Caco-2 (cell line): ENCODE data around the gene DET1. TPM values are rescaled to one million over a fixed set of nuclear protein-coding genes. Genes with fewer than 3 reads are reported as not detected.

Experiments
- BruUV-seq: library from RNA; stranded (reverse); fragments of 400-500 nt; replicated peaks from 2 replicates; lab custom pipeline; 2021; lab: Mats Ljungman, UMichigan
- CTCF ChIA-PET: fragments of 300-600 bp; sonication (Branson Sonifier 250); formaldehyde crosslinking; loops from one replicate; lab custom pipeline; 2022; ENCODE audit warnings: antibody characterized with exemption; lab: Charles Lee
- POLR2A ChIA-PET: fragments of 300-600 bp; sonication (Branson Sonifier 250); formaldehyde crosslinking; loops from one replicate; lab custom pipeline; 2022; ENCODE audit warnings: antibody characterized with exemption; lab: Charles Lee
- DNase-seq, 2 experiments: peaks; one replicate each; pipeline versions ENCODE4 v3.0.0 to v3.0.0-alpha.2; 2020 to 2022
- H3K27me3 ChIP-seq: replicated peaks from 2 replicates; pipeline ENCODE4 v1.6.0; 2011; ENCODE audit warnings: low read length; ENCODE audit not compliant: control insufficient read depth, insufficient read depth
- H3K36me3 ChIP-seq: 2 replicates; pipeline ENCODE4 v1.5.1; 2011; ENCODE audit warnings: low read length; ENCODE audit not compliant: control insufficient read depth, insufficient read depth
- H3K4me1 ChIP-seq: fragments of 250-450 bp; sonication (Bioruptor Pico); 2 replicates; pipeline ENCODE4 v1.5.1; 2020; ENCODE audit warnings: mild to moderate bottlenecking
- H3K4me3 ChIP-seq: 2 replicates; pipeline ENCODE4 v1.5.1; 2011; ENCODE audit warnings: low read depth, mild to moderate bottlenecking, control low read depth, low read length
- H3K9me3 ChIP-seq: fragments of 250-450 bp; sonication (Bioruptor Pico); 2 replicates; pipeline ENCODE4 v1.5.1; 2020; ENCODE audit warnings: mild to moderate bottlenecking, moderate library complexity
- H3K27ac Mint-ChIP-seq: one replicate; pipeline ENCODE4 v1.8.0; 2022; ENCODE audit warnings: mixed read lengths; ENCODE audit not compliant: unreplicated experiment
- H3K27me3 Mint-ChIP-seq: one replicate; pipeline ENCODE4 v1.8.0; 2022; ENCODE audit warnings: mixed read lengths; ENCODE audit not compliant: insufficient read depth, unreplicated experiment
- H3K36me3 Mint-ChIP-seq: one replicate; pipeline ENCODE4 v1.8.0; 2022; ENCODE audit warnings: mild to moderate bottlenecking, mixed read lengths; ENCODE audit not compliant: insufficient read depth, unreplicated experiment
- H3K4me1 Mint-ChIP-seq: one replicate; pipeline ENCODE4 v1.8.0; 2022; ENCODE audit warnings: low read depth, mixed read lengths; ENCODE audit not compliant: unreplicated experiment
- H3K4me3 Mint-ChIP-seq: one replicate; pipeline ENCODE4 v1.8.0; 2022; ENCODE audit warnings: mild to moderate bottlenecking, moderate library complexity, mixed read lengths; ENCODE audit not compliant: unreplicated experiment
- H3K9me3 Mint-ChIP-seq: one replicate; pipeline ENCODE4 v1.8.0; 2022; ENCODE audit warnings: mixed read lengths; ENCODE audit not compliant: unreplicated experiment
- CTCF ChIP-seq, 2 experiments: fragments of 200-600 bp in 1 of 2; IDR thresholded peaks; 1 replicate in 1 of 2; 2 replicates in 1 of 2; pipeline versions ENCODE4 v1.5.1 to v1.8.0; 2011 to 2022; ENCODE audit warnings: antibody characterized with exemption in 1 of 2, control low read depth in 1 of 2, inconsistent platforms in 1 of 2, low read depth in 1 of 2, low read length in 1 of 2, mild to moderate bottlenecking in 1 of 2, moderate library complexity in 1 of 2; ENCODE audit not compliant: insufficient read depth in 1 of 2, severe bottlenecking in 1 of 2, unreplicated experiment in 1 of 2
- intact Hi-C: fragments of 100-400 bp; cut with micrococcal nuclease; formaldehyde crosslinking; loops from one replicate; pipeline ENCODE4 v1.10.0; 2022; ENCODE audit not compliant: unreplicated experiment
- total RNA-seq: library from RNA; stranded (reverse); gene quantifications from 2 replicates; pipeline ENCODE4 v1.2.3, GENCODE V29; 2022

Gene DET1
- total RNA-seq, 1 experiment from 2014 or later = 2.0 TPM

DNA sequence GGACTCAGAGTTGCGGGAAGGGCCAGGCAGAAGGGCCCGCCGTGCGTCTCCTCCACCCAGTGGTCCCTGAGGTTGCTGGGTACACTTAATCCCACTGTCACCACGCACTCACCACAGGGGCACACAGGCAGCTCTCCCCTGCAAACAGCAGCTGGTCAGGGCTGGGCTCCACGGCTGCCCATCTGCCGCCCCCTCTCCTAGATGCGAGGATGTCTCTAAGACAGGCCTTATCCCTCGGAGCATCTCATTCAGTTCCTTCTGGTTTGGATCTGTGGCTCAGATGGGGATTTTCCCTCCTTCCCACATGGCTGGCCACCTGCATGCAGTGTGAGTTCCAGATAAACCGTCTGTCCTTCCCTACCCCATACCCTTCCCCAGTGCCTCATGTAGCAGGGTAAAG lies 52.6 kb downstream of the DET1 start:
- intact Hi-C loops = no loop called here
- Histone ChIP-seq H3K36me3 (no peaks in the 10 kb centered on the region), H3K9me3 (no peaks in the 10 kb centered on the region), H3K4me3 (no peak overlapping the region), H3K4me1 (no peaks in the 10 kb centered on the region), H3K27me3 (no peaks in the 10 kb centered on the region)
- Mint-ChIP-seq H3K4me1 (no peaks in the 10 kb centered on the region), H3K9me3 (no peaks in the 10 kb centered on the region), H3K27me3 (no peaks in the 10 kb centered on the region), H3K27ac (no peak overlapping the region), H3K4me3 (no peak overlapping the region), H3K36me3 (no peaks in the 10 kb centered on the region)
- no peak for TF ChIP-seq CTCF (IDR thresholded peaks at IDR 0.05; ENCODE audit: insufficient read depth in 1 of 2, low read depth in 1 of 2, low read length in 1 of 2, severe bottlenecking in 1 of 2, unreplicated experiment in 1 of 2)
- BruUV-seq = no TSS peak
- ChIA-PET CTCF (no interaction called here), POLR2A (no interaction called here)
- no peak for DNase-seq

DNA sequence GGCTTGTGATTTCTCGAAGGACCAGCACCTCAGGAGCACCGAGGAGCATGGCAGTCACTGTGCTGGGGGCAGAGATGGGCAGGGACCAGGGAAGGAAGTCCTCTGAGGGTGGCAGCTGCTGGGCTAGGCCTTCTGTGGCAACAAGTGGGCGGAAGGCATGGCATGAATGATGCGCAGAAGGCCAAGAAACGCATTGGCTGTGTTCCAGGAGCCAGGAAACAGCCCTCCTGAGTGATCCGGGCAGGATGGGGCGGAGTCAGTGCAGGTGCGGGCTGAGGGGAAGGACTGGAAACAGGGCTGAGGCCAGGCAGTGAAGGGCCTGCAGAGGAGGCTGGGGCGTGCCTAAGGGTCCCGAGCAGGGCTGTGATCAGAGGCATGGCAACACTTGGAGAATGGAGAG lies 55.3 kb downstream of the DET1 start:
- Histone ChIP-seq H3K9me3 (no peaks in the 10 kb centered on the region), H3K27me3 (no peaks in the 10 kb centered on the region), H3K4me3 (no peak overlapping the region), H3K36me3 (no peaks in the 10 kb centered on the region), H3K4me1 (no peaks in the 10 kb centered on the region)
- Mint-ChIP-seq H3K27ac (no peak overlapping the region), H3K27me3 (no peaks in the 10 kb centered on the region), H3K36me3 (no peaks in the 10 kb centered on the region), H3K4me3 (no peak overlapping the region), H3K4me1 (no peaks in the 10 kb centered on the region), H3K9me3 (no peaks in the 10 kb centered on the region)
- no peak for DNase-seq
- TF ChIP-seq CTCF (IDR thresholded peaks at IDR 0.05; ENCODE audit: insufficient read depth in 1 of 2, low read depth in 1 of 2, low read length in 1 of 2, severe bottlenecking in 1 of 2, unreplicated experiment in 1 of 2) = no peak
- no TSS peak for BruUV-seq
- CTCF ChIA-PET = no interaction called here
- intact Hi-C loops = no loop called here
- POLR2A ChIA-PET = no interaction called here

- CTCF ChIA-PET = no interaction called here
- no TSS peak for BruUV-seq
Observed at GRCh38 chr15:88490036-88490435, 56.4 kb downstream of the DET1 start.

More at GRCh38 chr15:88490036-88490435, 56.4 kb downstream of the DET1 start:
- POLR2A ChIA-PET = no interaction called here
- TF ChIP-seq CTCF (IDR thresholded peaks at IDR 0.05; ENCODE audit: insufficient read depth in 1 of 2, low read depth in 1 of 2, low read length in 1 of 2, severe bottlenecking in 1 of 2, unreplicated experiment in 1 of 2) = no peak
- Mint-ChIP-seq H3K4me3 (no peak overlapping the region), H3K27me3 (no peaks in the 10 kb centered on the region), H3K27ac (no peak overlapping the region), H3K36me3 (no peaks in the 10 kb centered on the region), H3K9me3 (no peaks in the 10 kb centered on the region), H3K4me1 (no peaks in the 10 kb centered on the region)
- Histone ChIP-seq H3K4me3 (no peak overlapping the region), H3K27me3 (no peaks in the 10 kb centered on the region), H3K36me3 (no peaks in the 10 kb centered on the region), H3K4me1 (no peaks in the 10 kb centered on the region), H3K9me3 (no peaks in the 10 kb centered on the region)
- no peak for DNase-seq
- intact Hi-C loops = no loop called here
